GM21576 (cell line): ENCODE data around the gene IFT43.

Experiments
- ATAC-seq: cut with Tn5 transposase; IDR thresholded peaks from one replicate; pipeline ENCODE4 v1.9.1; 2021; ENCODE audit warnings: mild to moderate bottlenecking, moderate library complexity; ENCODE audit not compliant: unreplicated experiment

The IFT43 gene

DNA sequence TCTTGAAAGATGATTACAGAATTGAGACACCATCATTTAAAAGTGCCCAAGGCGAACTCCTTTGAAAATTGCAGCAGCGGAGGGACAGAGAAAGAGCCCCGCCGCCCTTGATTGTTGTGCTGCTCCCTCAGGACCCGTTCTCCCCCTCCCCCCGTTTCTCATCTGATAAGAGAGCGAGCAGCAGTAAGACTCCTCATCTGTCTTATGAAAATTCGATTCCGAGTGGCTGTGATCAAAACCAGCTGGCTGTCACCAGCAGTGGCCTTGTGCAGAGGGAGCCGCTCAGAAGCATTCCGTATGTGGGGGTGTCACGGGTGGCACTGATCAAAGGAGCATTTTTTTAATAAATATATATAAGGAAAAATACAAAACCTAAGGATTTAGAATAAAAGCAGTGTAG, 88.2 kb downstream of the IFT43 start:
- no peak for ATAC-seq

GRCh38 chr14:76077340-76077739, 91.8 kb downstream of the IFT43 start:
- no peak for ATAC-seq

GRCh38 chr14:76078501-76078900, 92.9 kb downstream of the IFT43 start:
- no peak for ATAC-seq

DNA sequence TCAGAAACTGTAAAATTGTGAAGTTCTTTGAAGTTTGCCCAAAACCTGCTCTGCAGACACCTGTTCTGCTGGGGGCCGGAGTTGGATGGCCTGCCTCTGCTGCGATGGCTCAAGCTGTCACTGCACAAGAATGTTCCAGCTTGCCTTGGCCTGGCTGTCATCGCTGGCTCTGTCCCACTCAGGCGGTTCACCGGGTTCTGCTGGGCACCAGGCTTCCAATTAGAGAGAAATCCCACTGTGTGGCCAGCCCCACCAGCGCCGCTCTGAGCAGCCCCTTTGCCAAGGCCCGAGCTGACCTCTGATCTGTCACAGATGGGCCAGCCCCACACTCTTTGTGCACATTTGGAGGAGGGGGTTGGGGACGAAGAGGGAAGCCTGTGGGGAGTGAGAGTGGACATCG, 94.5 kb downstream of the IFT43 start:
- no peak for ATAC-seq

DNA sequence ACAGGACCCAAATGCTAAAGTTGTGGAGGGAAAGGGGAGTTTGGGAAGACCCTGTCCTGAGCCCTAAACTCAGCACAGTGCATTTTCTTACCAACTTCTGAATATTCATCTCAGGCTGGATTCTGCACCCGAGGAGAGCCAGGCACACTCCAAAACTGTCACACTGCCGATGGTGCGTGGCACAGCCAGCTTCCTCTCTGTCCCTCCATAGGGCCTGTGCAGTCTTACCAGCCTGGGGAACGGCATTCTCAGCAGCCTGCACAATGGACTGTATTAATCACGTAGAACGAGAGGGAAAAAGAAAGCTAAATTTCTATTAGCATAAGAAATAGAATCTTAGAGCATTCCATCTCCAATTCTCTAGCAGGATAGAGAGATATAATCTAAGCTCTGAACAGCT, 94.9 kb downstream of the IFT43 start:
- ATAC-seq = no peak

GRCh38 chr14:76081642-76082041, 96.1 kb downstream of the IFT43 start:
- ATAC-seq = no peak

GRCh38 chr14:76083796-76084765, 98.5 kb downstream of the IFT43 start:
- ATAC-seq = no peak

DNA sequence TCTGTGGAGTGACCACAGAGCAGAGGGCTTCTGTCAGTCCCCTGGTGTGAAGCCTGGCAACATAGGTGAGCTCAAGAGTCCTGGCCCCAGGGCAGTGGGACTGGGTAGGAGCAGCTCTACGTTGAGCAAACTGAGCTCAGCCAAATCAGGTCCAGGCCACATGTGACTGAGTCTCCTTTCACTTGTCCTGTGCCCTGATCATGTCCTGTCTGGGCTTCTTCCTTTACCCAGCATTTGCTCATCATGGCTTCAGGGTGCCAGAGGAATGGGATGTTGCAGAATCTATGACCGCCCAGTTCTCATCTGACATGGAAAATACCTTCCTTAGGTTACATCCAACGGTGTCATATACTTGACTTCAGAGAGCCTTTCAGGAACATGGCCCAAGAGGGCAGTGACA, 99.8 kb downstream of the IFT43 start:
- no peak for ATAC-seq

DNA sequence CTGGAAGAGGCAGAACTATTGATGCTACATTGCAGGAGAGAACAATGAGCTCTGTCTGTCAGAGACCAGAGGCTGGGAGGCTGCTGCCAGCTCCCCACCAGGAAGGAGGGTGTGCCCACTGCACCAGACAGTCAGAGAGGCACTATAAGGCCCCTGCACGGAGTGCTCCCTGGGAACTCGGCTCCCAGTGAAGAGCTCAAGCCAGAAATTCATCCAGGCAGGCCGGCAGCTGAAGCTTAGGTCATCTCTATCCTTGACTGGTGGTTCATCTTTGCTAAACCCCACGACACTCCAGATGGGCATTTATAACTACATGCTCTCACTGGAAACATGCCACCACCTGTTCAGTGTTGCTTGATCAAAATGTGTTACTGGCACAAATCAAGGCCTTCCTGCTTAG, 101.1 kb downstream of the IFT43 start:
- ATAC-seq = no peak

GRCh38 chr14:76088326-76088725, 102.8 kb downstream of the IFT43 start:
- no peak for ATAC-seq

- ATAC-seq = no peak
Observed at GRCh38 chr14:76088771-76089571, 103.4 kb downstream of the IFT43 start.

GRCh38 chr14:76089575-76089974, 104.0 kb downstream of the IFT43 start:
- no peak for ATAC-seq

DNA sequence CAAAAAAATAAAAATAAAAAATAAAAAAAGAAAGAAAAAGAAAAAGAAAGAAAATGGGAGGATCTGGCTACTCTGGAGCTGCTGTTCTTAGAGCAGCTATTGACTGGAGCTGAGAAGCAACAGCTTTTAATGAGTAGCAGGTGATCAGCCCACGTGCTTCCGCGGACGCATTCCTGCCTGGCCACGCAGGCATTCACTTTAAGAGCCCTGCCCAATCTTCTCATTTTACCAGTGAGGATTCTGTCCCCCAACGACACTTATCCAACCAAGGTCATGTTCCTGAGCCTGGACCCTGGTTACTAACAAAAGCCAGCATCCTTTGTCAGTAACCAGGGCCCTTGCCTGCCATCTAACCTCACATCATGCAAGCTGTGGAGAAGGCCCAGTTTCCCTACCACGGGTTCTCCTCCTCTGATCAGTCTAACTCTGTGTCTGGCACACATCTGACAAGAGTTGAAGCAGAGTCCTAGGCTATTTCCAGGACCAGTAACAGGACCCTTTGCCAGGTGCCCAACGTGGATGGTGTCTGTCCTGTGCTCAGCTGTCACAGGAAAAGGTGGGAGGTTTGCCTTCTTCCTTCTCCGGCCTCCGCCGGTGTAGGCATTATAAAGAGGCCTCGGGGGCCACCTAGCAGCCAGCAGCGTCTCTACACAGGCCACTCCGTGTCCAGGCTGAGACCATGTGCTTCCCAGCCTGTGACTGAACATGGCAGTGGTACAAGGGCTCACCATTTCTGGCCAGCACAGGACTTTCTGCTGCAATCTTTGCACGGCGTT, 105.2 kb downstream of the IFT43 start:
- ATAC-seq = no peak

DNA sequence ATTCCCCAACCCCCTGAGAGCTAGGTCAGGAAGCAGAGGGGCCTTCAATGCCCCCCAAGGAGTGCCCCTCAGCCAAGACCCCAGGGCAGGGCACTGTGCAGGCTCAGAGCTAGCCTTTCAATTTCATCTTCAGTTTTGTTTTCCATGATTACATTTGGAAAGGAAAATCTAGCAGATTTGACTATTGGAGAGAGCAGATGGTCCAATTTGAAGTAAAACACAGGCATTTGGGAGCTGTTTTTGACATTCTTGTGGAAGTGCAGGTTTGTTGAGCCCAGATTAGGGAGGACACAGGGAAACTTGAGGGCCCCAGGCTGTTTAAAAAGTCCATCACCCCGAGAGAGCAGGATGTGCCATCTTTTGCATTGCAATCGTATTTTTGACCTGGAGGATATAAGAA, 107.5 kb downstream of the IFT43 start:
- no peak for ATAC-seq

DNA sequence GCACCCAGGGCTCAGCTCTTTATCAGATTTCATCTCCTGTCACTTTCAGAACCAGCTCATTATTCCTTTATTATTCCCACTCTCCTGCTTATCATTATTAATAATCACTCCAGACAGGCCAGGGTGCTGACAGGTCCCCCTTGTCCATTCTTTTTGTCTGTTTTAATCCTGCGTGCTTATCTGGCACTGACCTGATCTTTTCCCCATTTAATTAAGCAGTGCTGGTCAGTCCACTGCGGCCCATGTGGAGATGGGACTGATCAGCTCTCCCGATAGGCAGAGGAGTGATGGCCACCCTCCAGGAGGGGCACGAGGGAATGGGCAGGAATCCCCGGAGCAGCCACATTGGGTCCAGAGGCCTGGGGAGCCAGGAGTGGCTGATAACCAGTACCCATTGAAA, 110.7 kb downstream of the IFT43 start:
- ATAC-seq = no peak

DNA sequence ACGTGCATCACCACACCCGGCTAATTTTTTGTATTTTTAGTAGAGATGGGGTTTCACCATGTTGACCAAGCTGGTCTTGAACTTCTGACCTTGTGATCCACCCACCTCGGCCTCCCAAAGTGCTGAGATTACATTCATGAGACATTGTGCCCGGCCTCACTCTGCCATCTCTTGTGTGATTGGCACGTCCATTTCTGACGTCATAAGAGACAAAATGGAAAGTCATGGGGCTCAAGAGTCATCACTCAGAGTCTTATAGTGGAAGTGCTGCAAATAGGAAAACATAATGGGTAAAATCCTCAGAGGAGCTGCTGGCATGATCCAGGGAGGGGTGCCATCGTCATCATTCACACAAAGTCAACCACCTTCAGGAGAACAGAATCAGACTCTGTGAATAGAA, 112.0 kb downstream of the IFT43 start:
- no peak for ATAC-seq

DNA sequence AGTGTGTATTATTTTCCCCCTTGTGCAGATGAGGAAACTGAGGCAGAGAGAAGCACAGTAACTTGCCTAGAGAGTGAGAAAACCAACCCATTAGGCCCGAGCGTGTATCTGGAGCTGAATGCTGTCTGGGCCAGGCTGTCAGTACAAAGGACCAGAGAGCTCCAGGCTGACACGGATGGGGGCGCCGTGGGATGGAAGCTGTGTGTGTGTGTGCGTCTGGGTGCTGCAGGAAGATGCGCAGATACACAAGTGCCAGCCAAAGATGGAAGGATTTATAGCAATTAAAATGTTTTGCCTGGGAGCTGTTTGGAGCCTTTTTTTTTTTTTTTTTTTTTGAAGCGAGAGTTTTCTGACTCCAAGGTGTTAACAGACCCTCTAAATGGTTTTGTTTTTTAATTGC, 112.5 kb downstream of the IFT43 start:
- no peak for ATAC-seq

DNA sequence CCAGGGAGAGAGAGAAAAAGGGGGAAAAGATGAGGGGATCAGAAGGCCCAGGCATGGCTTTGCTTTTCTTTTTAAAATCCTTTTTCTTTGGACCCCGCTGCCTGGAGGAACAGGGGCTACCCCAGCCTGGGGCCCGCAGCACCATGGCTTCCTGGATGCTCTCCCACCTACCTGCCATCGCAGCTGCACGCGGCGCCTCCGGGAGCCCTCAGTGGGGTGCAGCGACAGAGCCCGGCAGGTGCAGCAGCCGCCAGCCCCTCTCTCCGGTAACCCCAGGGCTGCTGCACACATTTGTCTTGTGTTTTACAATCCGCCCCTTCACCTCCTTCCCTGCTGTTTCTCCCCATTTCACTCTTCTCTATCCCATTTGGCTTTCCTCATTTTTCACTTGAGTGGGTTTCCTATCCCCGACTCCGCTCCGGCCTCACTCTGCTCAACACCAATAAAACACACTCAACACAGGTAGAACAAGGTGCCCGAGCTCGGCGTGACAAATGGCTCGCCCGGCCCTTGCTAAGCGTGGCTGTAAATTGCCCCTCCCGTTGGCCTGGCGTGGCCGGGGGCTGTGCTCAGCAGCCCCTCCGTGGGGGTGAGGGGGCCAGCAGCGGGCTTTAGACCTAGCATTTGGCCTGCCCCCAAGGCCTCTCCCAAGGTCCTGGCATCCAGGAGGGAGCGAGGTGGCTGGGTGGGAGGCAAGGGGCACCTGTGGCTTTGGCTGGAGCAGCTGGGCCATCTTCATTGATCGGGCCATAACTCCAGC, 113.5 kb downstream of the IFT43 start:
- no peak for ATAC-seq

DNA sequence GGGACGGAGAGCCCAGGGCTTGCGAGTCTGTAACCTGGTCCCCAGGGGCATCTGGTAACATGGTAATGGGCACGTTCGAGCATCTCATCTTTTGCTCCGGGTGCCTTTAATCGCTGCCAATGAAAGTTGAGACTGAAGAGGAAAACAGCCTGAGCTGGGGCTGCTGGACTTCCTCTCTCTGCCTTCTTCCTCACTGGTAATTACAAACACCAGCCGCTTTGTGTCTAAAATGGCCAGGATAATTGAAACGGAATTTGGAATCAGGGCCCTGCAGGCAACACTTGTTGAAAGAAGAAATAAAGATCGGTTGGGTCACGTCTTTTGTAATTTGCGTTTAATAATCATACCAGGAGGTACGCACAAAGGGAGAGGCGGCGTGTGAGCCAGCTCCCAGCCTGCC, 114.7 kb downstream of the IFT43 start:
- ATAC-seq = no peak
